ENCODE results near the gene IFT88. TPM values are rescaled to one million over a fixed set of nuclear protein-coding genes. Genes with fewer than 3 reads are reported as not detected.
A peak's percentile ranks its signal among the peaks of the same experiment; 100 is the strongest.

IFT88 gene
- total and polyA plus RNA-seq, 2 of the 4 experiments (the other 2 are of a cell fraction), result 5.5 to 8.6 TPM

DNA sequence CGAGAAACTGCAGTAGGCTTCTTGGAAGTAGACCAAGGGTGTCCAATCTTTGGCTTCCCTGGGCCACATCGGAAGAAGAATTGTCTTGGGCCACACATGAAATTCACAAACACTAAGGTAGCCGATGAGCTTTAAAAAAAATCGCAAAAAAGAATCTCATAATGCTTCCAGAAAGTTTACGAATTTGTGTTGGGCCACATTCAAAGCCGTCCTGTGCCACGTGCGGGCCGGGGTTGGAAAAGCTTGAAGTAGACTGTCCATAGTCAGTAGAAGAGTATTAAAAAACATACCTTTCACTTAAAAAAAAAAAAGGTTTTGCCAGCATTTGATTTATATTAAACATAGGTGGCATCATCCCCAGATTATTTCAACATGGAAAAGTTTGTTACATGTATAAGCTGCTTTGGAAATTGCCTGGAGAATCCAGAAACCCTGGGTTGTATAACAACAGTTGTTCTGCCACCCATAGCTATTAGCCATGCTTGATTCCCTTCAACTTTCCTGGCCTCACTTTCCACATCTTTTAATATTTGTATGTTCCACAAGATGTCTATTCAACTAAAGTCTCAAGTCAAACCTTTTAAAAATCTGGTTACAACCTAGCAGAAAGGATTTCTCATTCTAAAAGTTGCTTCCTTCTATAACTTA, 1.0 kb downstream of the IFT88 start:
- BruUV-seq (replicated peaks), result no TSS peak
- H3K14ac ChIP-seq (replicated peaks; ENCODE audit: low read depth, low read length), result peak overlapping the region; percentile 84
- in situ Hi-C loops (cut with MboI; ENCODE audit: low sequenced_read_pairs) (no loop called here), intact Hi-C loops (cut with micrococcal nuclease) (loop anchor here (1.0 kb wide), 1 partner anchor 42 kb away; no protein-coding TSS in a partner anchor), dilution Hi-C loops (cut with HindIII; ENCODE audit: low sequenced_read_pairs, unreplicated experiment) (no loop called here)
- TF ChIP-seq MAZ (IDR thresholded peaks at IDR 0.05; ENCODE audit: borderline replicate concordance, low read depth, low read length), result no peak
- H3K4me3 ChIP-seq (ENCODE audit: insufficient read depth, low read depth, low read length), result peak overlapping the region; percentile 96
- H4K20me1 ChIP-seq (ENCODE audit: insufficient read depth, low read length), result no peaks in the 10 kb centered on the region
- no peak overlapping the region for H2BK15ac ChIP-seq (ENCODE audit: low read depth, low read length)
- H3K4me2 ChIP-seq (ENCODE audit: low read depth, low read length), result peak overlapping the region; percentile 94
- no peak overlapping the region for H2AK5ac ChIP-seq (ENCODE audit: low read depth, low read length)
- no peak overlapping the region for H2AK9ac ChIP-seq (replicated peaks; ENCODE audit: low read depth, low read length, poor library complexity)
- ATAC-seq (ENCODE audit: low read depth) (no peak), DNase-seq (no peak)
- H2BK5ac ChIP-seq (ENCODE audit: low read depth, low read length, poor library complexity, severe bottlenecking), result peak overlapping the region; percentile 96
- H2BK120ac ChIP-seq (ENCODE audit: low read depth, low read length), result no peak overlapping the region
- H4K8ac ChIP-seq (ENCODE audit: low read depth in 2 of 2, low read length in 2 of 2), result peak overlapping the region; percentile 74 to 86
- no peak overlapping the region for H2AFZ ChIP-seq (replicated peaks; ENCODE audit: low read length, poor library complexity)
- H3K27me3 ChIP-seq (ENCODE audit: control insufficient read depth, insufficient read depth, low read length), result no peaks in the 10 kb centered on the region
- H3K9ac ChIP-seq (ENCODE audit: low read depth, low read length), result peak overlapping the region; percentile 92
- H3K4ac ChIP-seq (ENCODE audit: low read depth, low read length), result peak overlapping the region; percentile 89
- CTCF ChIA-PET, result no interaction called here
- H3K56ac ChIP-seq (ENCODE audit: extremely low read depth, insufficient read depth, low read length), result peak overlapping the region; percentile 93
- H3K23ac ChIP-seq (ENCODE audit: low read depth, low read length), result peak overlapping the region; percentile 89
- no peaks in the 10 kb centered on the region for H3K9me1 ChIP-seq (ENCODE audit: insufficient read depth, low read length)
- H3K27ac ChIP-seq (ENCODE audit: insufficient read depth, low read length), result peak overlapping the region; percentile 97
- peaks cover 8 to 27% of the 10 kb centered on the region in 2 experiments; a peak in 3 of 4 replicates for H3K79me1 ChIP-seq (ENCODE audit: low read depth in 1 of 2, low read length in 2 of 2)
- POLR2A ChIA-PET (ENCODE audit: unreplicated experiment), result interaction anchor here (0.6 to 1.0 kb wide), 2 partner anchors 14 to 625 kb away, joined by 4 read pairs; no protein-coding TSS in a partner anchor
- H3K9me3 ChIP-seq (ENCODE audit: control insufficient read depth, insufficient read depth, low read length), result peaks cover 8% of the 10 kb centered on the region
- H4K5ac ChIP-seq (ENCODE audit: low read depth, low read length), result peak overlapping the region; percentile 25; the same call in 1 of the 2 replicates
- WGBS, 2 experiments (ENCODE audit: extremely low coverage in 2 of 2, insufficient read length in 1 of 2), result no CpG with 5 or more reads among the region's 9 CpGs
- H4K91ac ChIP-seq (ENCODE audit: insufficient read depth, low read depth, low read length), result peak overlapping the region; percentile 78
- H2BK20ac ChIP-seq (ENCODE audit: low read depth, low read length), result no peak overlapping the region
- peak overlapping the region; percentile 7; the same call in 1 of the 2 replicates for H3K18ac ChIP-seq (ENCODE audit: low read depth, low read length)
- no peaks in the 10 kb centered on the region for H3K4me1 ChIP-seq (ENCODE audit: control insufficient read depth, insufficient read depth, low read length)
- no peaks in the 10 kb centered on the region for H3K36me3 ChIP-seq (ENCODE audit: control insufficient read depth, insufficient read depth, low read length)

Data from IMR-90 (cell line).